ENCODE data around the gene FAM120B.

The FAM120B gene

DNA sequence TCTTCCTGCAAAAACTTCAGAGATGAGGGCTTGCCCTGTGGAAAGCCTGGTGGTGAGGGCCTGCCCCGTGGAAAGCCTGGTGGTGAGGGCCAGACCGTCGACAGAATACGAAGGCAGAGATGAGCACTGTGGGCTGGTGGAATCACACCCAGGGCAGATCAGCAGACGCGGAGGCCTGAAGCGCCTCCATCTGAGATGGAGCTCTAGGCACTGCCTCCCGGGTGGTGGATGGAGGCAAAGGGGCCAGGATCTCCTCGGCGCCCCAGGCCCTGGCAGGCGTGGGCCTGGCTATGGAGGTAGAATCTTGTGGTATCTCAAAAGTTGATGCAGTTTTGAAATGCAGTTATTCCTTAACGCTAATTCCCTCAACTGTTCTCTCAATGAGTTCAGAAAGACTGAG lies 141.8 kb downstream of the FAM120B start:
- DNase-seq: no peak

DNA sequence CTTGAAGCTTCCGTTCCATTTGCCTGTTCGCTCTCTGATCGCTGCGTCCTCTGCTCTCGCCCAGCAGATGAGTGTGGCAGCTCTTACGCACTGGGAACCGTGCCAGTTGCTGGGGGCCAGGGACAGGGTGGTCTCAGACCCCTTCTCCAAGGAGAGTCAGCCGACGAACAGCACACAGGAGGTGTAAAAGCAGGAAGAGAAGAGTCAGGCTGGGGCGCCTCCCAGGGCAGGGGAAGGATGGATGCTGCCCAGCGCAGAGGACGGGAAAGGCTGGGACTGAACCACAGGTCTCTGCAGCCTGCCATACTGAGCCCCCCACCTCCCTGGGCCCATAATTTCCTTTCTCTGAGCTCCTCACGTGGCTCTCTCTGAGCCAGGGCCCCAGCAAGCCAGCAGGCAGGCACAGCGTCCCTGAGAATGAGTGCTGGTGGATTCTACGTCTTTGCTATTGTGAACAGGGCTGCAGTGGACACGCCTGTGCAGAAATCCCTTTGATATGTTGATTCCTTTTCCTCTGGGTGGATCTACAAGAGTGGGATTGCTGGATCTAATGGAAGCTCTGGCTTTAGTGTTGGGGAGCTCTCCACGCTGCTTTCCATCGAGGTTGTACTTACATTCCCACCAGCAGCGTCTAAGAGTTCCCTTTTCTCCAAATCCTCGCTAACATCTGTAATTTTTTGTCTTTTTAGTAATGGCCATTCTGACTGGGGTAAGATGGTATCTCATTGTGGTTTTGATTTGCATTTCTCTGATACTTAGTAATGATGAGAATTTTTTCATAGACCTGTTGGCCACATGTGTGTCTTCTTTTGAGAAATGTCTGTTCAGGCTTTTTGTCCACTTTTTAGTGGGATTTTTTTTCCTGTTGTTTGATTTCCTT lies 142.4 kb downstream of the FAM120B start:
- DNase-seq: no peak

DNA sequence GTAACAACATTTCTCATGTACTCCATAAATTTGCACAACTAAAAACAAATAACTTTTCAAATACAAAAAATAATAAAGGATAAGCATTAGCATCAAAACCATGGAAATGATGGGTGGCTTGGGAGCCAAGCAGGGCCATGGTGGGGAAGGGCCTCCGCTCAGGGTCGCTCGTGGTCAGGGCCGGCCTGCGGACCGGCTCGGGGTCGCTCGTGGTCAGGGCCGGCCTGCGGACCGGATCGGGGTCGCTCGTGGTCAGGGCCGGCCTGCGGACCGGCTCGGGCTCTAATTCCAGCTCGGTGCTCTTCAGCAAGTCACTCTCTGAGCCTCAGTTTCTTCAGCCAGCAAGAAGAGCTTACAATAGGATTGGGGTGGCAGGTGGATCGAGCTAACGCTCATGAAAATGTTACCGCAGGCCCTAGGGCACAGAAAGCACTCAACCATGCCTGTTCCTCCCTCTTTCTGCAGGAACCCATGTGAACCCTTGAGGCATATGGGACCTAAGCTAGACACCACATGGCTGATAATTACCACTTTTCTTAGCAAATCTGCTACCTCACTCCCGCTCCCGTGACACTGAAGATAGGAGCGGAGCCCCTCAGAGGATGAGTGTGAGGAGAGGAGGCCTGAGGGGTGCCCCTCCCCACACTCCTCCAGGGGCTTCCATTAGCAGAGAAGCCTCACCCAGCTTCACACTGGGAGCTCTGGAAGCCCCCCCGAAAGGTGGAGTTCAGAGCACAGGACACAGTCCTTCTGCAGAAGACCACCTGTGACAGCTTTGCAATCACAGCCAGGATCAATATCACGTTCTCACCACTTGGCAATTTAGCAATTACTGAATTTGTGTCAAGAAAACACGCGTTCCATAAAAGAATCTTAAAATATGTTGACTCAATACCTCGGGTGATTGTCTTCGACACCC lies 143.5 kb downstream of the FAM120B start:
- DNase-seq: peak; percentile 17

DNA sequence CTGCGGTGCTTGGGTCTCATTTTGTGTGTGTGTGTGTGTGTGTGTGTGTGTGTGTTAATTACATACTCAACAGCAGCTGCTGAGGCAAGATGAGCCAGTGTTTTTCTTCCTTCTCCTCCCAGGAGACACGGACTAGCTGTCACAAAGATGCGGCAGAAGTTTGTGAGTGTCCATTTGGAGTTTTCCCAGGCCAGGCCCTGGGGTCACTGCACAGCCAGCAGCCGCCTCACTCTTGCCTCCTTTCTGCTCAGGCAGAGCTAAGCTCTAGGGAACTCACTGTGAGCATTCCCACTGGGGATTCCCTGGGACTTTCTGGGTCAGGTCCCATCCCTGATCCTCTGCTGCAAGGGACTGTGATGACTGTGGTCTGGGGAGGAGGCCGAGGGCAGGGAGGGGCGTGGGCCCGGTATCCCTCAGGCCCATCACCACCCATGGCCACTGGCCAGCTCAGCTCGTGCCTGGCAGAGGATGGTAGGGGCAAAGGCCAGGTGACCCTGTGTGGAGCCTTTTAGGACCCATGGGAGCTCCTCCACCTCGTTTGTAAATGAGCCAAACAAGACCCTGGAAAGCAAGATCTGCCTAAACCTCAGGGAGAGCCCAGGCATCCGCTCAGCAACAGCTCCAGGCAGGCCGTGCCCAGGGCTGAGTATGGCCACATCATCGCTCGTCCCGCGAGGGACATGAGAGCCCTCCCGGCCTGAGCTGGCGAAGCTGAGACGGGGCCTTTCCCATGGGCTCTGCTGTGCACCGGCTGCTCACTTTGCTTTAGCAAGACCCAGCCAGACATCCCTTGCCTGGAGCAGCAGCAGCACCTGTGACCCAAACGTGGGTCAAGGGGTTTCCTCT lies 144.6 kb downstream of the FAM120B start:
- no peak for DNase-seq

DNA sequence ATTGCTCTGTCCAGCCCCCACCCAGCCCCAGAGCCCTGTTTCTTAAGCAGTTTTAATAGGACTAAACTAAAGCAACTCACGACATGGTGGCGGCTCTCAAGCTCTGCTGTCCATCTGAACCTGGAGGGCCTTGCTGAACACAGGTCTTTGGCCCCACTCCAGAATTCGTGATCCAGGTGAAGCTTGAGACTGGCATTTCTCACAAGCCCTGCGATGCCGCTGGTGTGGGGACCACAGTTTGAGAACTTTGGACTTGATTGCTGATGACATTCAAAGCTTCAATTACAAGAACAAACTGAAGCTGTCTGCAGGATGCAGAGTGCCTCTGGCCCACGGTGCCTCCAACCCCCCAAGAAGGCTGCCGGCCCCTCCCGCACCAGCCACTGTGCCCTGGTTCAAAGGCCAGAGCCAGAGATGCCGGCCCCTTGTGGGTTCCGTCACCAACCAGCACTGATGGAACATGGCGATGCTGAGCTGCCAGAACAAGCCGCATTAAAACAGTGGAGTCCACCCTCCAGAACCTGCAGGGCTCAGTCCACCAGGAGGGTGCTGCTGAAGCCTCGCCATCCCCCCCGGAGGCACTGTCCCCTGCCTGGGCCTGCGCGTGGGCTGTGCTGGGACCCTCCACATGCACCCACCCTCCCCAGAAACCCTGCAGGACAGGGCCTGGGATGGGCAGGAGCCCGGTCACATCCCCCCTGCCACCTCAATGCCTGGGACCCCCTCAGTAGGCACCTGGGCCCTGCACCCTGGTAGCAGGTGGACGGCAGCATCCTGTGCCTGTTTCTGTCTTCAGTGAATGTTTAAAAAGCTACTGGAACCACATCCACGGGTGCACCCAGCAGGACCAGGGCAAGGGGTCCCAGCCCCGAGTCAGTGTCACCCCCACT lies 145.4 kb downstream of the FAM120B start:
- no peak for DNase-seq

DNA sequence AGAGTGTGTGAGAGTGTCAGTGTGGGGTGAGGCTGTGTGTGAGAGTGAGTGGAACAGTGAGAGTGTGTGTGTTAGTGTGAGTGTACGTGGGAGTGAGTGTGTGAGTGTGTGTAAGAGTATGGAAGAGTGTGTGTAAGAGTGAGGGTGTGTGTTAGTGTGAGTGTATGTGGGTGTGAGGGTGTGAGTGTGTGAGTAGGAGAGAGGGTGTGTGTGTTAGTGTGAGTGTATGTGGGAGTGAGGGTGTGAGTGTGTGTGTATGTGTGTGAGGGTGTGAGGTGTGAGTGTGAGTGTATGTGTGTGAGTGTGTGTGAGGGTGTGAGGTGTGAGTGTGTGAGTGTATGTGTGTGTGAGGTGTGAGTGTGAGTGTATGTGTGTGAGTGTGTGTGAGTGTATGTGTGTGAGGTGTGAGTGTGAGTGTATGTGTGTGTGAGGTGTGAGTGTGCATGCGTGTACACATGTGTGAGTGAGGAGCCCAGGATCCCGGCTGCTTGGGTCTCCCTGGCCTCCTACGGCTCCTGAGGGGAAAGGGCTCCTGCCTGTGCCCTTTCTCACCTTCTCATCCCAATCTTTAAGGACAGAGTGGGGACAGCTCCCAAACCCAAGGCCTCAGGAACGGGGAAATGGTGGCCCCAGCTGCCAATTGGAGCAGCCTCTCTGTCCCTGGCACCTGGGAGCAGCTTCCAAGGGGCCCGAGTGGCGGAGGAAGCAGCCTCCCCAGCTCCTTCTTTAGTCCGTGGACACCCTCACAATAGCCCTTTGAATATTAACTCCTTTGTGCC lies 146.4 kb downstream of the FAM120B start:
- DNase-seq: no peak

DNA sequence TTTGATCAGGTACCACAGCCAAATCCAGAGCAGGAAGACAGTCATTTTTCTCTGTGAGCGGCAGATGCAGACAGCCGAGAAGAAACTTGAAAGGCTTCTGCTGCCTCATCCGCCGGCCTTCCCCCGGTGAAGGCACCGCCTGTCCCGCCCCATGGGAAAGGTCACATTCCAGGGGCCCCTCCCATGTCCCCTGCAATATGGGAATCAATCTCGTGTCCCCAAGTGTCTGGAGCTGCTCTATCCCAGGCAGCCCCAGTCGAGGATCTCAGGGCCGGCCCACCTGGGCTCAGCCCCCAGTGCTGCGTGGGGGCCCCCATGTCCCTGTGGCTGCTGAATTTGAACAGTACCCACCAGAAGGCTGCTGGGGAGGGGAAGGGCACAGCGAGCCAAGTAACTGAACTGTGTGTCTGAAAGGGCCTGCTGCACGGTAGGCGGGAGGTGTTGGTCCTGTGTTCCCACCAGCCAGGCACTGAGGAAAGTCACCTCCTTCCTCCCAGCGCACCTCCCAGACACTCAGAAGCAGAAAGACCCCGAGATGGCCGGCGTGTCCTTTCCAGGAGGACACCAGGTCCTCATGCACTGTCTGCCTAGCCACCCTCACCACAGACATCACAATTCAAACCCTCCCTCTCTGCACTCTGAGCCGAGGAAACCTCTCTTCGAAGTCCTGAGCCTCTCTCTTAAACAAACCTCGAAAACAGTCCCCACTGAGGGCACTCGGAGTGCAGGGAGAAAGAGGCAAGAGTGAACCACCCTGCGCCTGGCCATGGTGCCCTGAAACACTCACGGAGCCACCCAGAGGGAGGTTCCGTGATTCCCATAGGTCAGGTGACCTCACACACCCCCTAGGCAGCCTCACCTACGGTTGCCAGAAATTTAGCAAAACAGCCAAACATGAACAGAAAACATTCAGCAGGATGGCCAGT lies 147.3 kb downstream of the FAM120B start:
- DNase-seq: no peak

DNA sequence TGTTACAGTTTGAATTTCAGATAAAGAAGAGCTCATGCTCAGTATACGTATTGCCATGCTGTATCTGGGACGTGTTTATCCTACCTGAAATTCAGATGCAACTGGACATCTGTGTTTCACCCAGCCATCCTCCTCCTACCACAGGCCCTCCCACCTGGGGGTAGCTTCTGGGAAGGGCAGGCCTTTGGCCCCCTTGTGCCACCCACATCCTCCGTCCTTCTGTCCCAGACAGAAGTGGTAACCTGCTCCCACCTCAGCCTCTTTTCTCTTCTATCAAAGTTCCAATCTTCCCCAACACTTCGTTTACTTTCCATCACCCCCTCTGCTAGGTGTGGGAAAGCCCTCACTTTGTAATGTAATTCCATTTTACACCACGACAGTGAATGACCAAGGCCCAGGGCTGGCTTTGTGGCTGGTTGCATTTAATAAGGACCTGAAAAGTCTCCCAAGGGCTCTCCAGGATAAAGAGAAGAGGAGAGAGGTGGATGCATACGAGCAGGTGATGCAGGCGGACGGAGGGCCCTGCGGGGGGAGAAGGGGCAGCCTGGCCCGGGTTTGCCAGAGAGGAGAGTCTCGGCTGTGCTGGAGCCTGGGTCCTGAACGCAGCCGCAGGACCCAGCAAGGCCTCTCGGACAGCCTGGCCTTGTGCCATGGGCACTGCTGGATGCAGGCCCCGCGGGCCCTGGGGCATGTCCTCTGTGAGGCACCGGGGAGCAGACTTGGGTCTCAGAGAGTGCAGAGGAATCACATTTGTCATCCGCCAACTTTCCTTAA lies 148.1 kb downstream of the FAM120B start:
- no peak for DNase-seq

DNA sequence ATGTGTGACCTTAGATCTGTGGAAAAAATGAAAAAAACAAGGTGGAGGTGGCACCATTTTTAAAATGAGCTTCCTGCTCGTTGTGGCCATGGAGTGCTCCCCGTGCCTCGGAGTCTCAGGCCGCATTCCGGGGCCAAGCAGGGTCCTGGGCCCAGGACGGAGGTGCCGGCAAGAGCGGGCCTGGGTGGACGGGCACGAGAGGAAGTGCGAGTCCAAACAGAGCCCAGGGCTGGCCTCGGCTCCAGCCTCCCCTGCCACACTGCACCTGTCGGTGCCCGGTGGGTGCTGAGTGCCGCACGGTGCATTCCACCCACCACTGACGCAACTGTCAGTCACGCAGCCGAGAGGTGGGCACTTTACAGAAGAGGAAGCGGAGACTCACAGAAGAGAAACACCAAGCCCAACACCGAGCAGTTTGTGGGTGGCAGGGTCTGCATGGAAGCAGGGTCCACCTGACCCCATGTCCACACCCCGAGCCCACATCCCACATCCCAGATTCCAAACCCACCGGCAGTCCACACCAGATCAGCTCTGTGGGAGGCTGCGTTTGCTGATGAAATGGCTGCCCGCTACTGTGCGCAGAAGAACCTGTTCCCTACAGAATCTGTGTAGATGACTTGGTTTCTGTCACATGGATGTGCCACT lies 148.9 kb downstream of the FAM120B start:
- no peak for DNase-seq

DNA sequence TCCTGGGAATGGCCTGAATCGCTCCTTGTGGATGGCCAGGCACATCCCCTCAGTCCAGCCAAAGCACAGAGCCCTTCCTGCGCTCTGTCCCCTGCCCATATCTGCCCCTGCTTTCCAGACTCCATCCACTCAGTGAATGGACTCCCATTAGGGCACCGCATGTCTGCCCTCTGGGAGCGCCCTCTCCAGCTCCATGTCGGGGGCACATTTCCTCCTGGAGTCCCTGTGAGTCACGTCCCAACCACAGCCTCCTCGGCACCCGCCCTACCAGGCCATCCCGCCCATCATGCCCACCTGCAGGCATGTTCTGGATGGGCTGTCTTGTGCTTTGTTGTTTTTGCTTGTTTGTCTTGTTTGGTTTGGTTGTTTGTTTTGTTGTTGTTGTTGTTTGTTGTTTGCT lies 149.8 kb downstream of the FAM120B start:
- no peak for DNase-seq

Data from NCI-H2227 treated with DMSO at 0.1 percent for 48 hours (cell line).